ENCODE results near the gene CPM.

DNA sequence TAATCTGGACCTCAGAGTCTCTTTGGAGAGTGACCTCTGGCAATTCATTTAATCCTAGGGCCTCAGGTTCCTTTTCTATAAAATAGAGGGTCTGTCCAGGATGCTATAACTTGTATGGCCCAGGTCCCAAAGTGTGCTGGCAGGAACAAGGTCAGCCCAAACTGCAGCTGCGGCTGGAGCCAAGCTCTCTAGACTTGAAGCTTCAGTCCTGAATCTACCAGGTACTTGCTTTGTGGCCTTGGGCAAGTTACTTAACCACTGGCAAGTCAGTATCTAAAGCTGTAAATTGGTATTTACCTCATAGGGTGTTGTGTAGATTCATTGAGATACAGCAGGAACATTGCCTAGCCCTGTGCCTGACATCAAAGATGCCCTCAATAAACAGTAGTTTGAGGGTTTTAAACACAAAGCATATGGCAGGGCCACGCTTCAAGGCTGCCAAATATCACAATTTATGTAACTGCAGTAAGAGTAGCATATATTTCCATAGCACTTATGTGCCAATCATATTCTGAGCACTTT, 21.7 kb downstream of the CPM start:
- TF ChIP-seq, protein P1, sequence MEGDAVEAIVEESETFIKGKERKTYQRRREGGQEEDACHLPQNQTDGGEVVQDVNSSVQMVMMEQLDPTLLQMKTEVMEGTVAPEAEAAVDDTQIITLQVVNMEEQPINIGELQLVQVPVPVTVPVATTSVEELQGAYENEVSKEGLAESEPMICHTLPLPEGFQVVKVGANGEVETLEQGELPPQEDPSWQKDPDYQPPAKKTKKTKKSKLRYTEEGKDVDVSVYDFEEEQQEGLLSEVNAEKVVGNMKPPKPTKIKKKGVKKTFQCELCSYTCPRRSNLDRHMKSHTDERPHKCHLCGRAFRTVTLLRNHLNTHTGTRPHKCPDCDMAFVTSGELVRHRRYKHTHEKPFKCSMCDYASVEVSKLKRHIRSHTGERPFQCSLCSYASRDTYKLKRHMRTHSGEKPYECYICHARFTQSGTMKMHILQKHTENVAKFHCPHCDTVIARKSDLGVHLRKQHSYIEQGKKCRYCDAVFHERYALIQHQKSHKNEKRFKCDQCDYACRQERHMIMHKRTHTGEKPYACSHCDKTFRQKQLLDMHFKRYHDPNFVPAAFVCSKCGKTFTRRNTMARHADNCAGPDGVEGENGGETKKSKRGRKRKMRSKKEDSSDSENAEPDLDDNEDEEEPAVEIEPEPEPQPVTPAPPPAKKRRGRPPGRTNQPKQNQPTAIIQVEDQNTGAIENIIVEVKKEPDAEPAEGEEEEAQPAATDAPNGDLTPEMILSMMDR (IDR thresholded peaks at IDR 0.05): no peak
- TF ChIP-seq EP300 (IDR thresholded peaks at IDR 0.05): no peak
- TF ChIP-seq POLR2AphosphoS5 (IDR thresholded peaks at IDR 0.05): no peak
